ENCODE measurements around the gene TMEM114. TPM values are rescaled to one million over a fixed set of nuclear protein-coding genes. Genes with fewer than 3 reads are reported as not detected.

Gene TMEM114
- not detected in 2 replicates for total RNA-seq

DNA sequence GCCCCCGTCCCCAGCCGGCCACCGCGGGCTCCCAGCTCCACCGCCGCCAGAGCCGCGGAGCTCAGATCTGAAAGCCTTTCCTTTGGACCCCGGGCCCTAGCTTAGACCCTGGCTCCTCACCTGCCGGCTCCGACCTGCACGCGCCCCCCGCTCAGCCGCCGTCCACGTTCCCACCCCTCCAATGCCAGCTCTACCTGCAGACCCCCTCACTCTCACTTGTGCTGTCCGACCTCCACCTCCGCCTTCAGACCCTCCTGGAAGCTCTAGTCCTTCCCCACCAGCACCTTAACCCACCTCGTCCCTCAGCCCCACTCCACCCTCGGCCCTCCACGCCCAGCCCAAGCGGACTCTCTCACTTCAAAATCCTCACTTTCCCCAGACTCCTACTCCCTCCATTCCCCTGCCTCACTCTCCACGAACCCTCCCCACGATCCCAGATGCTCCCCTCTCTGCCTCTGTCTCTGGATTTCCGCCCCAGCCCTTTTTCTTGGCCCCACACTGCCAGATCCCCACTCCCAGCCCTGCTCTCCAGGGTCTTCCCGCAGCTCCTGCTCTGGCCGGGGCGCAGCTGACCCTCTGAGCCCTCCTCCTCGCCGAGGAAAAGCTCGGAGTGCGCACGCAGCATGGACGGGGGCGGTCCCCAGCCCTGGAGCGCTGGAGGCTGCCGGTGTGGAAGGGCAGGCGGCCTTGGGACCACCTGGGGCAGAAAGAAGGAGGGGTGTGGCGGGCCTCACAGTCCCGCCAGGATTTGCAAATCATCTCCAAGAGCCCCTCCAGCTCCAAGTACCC is at the start of gene TMEM114:
TMEM114 (minus strand) TSS at position 612 of the 789 bp plus-strand sequence. CDS start 673 bp downstream, outside the sequence.

DNA sequence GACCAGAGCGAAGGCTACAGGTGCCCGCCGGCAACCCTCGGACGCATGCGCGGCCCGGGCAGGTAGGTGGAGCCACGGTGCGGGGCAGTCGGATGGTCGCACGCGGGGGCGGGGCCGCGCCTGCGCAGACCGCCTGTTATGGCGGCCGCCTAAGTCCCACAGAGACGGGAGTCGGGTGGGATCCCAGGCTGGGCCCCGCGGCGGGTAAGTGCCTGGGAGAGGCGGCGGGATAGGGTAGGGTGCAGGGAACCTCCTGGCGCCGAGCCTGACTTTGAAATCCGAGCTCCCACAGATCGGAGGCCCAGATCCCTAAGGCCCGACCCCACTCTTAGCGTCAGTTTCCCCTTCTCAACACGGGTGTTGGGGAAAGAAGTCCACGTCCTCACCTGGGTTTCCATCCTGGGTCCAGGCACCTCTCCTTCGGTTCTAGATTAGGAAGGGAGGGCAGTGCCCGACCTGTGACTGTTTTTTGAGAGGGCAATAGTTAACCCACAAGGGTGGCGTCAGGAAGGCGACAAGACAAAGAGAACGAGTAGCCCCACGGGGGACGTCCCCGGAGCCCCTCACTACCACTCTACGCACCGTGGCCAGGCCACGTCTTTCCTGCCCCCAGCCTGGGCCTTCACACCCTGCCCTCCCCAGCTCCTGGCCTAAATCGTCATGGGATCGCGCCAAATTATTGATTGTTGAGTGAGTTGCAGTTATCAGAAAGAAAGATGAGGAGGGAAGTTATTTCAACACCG is 31.4 kb upstream of the TMEM114 start, which contains the start of gene METTL22:
METTL22 (plus strand) TSS at position 127 of the 743 bp plus-strand sequence. CDS start 3,968 bp downstream, outside the sequence.

Other genes with a start within 250 kb of the TMEM114 start
- 29.0 and 30.2 TPM in 2 replicates for gene METTL22, start 31.2 kb upstream of the TMEM114 start, total RNA-seq
- gene ABAT, start 84.1 kb upstream of the TMEM114 start, total RNA-seq = 1.9 and 2.0 TPM in 2 replicates
- 4.3 and 4.7 TPM in 2 replicates for gene TMEM186, start 207.1 kb upstream of the TMEM114 start, total RNA-seq
- 47.9 and 56.5 TPM in 2 replicates for gene PMM2, start 207.3 kb upstream of the TMEM114 start, total RNA-seq